Endodermal cell (in vitro differentiated cells): Measurements from ENCODE around the gene ZDHHC16. TPM values are rescaled to one million over a fixed set of nuclear protein-coding genes. Genes with fewer than 3 reads are reported as not detected.

Source experiments
- DNase-seq: peaks from one replicate; pipeline ENCODE4 v3.0.0-alpha.2; 2017
- H3K27ac ChIP-seq: 2 replicates; pipeline ENCODE4 v1.5.1; 2013; ENCODE audit warnings: mild to moderate bottlenecking, low read depth, low read length, moderate library complexity
- H3K27me3 ChIP-seq: 2 replicates; pipeline ENCODE4 v1.6.1; 2013; ENCODE audit warnings: mild to moderate bottlenecking, low read length, moderate library complexity; ENCODE audit not compliant: insufficient read depth, control insufficient read depth, poor library complexity, severe bottlenecking
- H3K36me3 ChIP-seq: 2 replicates; pipeline ENCODE4 v1.7.0; 2013; ENCODE audit warnings: mild to moderate bottlenecking, low read length, moderate library complexity; ENCODE audit not compliant: control insufficient read depth, insufficient read depth
- H3K4me1 ChIP-seq: one replicate; pipeline ENCODE4 v1.7.0; 2013; ENCODE audit warnings: low read length; ENCODE audit not compliant: control insufficient read depth, insufficient read depth
- H3K4me3 ChIP-seq: 2 replicates; pipeline ENCODE4 v1.5.1; 2013; ENCODE audit warnings: mild to moderate bottlenecking, low read length, moderate library complexity
- H3K9ac ChIP-seq: 2 replicates; pipeline ENCODE4 v1.6.1; 2013; ENCODE audit warnings: mild to moderate bottlenecking, low read length, moderate library complexity; ENCODE audit not compliant: poor library complexity, severe bottlenecking; ENCODE audit errors: extremely low read depth
- H3K9me3 ChIP-seq: 2 replicates; pipeline ENCODE4 v1.6.1; 2013; ENCODE audit warnings: mild to moderate bottlenecking, low read length, moderate library complexity; ENCODE audit not compliant: control insufficient read depth
- H3K27ac Mint-ChIP-seq: 2 replicates; pipeline ENCODE4 v1.8.0; 2020; ENCODE audit warnings: mixed read lengths
- H3K27me3 Mint-ChIP-seq: 2 replicates; pipeline ENCODE4 v1.8.0; 2021; ENCODE audit warnings: mild to moderate bottlenecking, mixed read lengths; ENCODE audit not compliant: insufficient read depth
- H3K36me3 Mint-ChIP-seq: 2 replicates; pipeline ENCODE4 v1.8.0; 2020; ENCODE audit warnings: low read depth, mixed read lengths
- H3K4me1 Mint-ChIP-seq: 2 replicates; pipeline ENCODE4 v1.8.0; 2020; ENCODE audit warnings: mixed read lengths
- H3K4me3 Mint-ChIP-seq: 2 replicates; pipeline ENCODE4 v1.8.0; 2020; ENCODE audit warnings: mild to moderate bottlenecking, moderate library complexity, mixed read lengths
- H3K9me3 Mint-ChIP-seq: 2 replicates; pipeline ENCODE4 v1.8.0; 2020; ENCODE audit warnings: mild to moderate bottlenecking, mixed read lengths
- WGBS, 2 experiments: methylation state at CpG; one replicate each; pipeline versions ENCODE4 v1.1.5 to v1.1.7; 2013; ENCODE audit warnings: missing lambda C conversion rate in 2 of 2, mixed read lengths in 1 of 2; ENCODE audit not compliant: insufficient coverage in 1 of 2, insufficient read length in 1 of 2; 5-methylcytosine and 5-hydroxymethylcytosine counted together
- total RNA-seq, 2 donors: library from RNA; stranded (reverse); fragmentation: NEBNext Ultra II Directional in 1 of 2; extraction: Animal tissue kit (Norgen Biotek cat#: 25700) in 1 of 2; gene quantifications; 2 replicates in 1 of 2; 3 replicates in 1 of 2; pipeline ENCODE4 v1.2.1, GENCODE V29; 2021
- TF ChIP-seq, protein P1 (sequence below): fragments of 200-600 bp; sonication (generic); conservative IDR thresholded peaks from 2 replicates; pipeline ENCODE4 v1.5.0; 2021; ENCODE audit warnings: antibody characterized with exemption, mild to moderate bottlenecking

The ZDHHC16 gene
- total RNA-seq, 2 donors from 2014 or later = 44.5 to 53.6 TPM

DNA sequence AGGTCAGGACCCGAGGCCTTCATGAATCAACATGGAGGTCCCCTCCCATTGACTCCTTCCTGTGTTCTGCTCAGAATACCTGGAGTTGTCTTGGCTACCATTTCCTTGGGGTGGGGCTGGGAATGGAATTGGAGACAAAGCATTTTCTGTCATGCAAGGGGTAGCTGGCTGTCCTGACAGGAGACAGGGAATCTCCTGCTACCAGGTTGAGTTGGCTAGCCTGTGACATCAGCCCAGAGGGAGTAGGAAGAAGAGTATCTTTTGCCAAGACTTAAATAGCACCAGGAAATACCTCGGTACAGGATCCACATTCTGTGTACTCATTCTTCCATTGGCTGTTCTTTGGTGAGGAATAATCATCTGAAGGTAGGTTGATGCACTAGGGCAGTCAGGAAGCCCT lies 4.9 kb downstream of the ZDHHC16 start:
- H3K4me3 ChIP-seq = no peak overlapping the region
- peaks cover 7% of the 10 kb centered on the region for H3K4me1 Mint-ChIP-seq
- H3K4me3 Mint-ChIP-seq = no peak overlapping the region
- peaks cover 49% of the 10 kb centered on the region for H3K36me3 ChIP-seq
- WGBS, 2 experiments = 98 to 100% methylated on average over 1 to 2 of the region's 2 CpGs
- H3K4me1 ChIP-seq = no peaks in the 10 kb centered on the region
- H3K36me3 Mint-ChIP-seq = peaks cover 30% of the 10 kb centered on the region
- no peaks in the 10 kb centered on the region for H3K27me3 Mint-ChIP-seq
- H3K27me3 ChIP-seq = no peaks in the 10 kb centered on the region
- no peak overlapping the region for H3K9ac ChIP-seq
- no peak overlapping the region for H3K27ac Mint-ChIP-seq
- DNase-seq = no peak
- TF ChIP-seq, protein P1, sequence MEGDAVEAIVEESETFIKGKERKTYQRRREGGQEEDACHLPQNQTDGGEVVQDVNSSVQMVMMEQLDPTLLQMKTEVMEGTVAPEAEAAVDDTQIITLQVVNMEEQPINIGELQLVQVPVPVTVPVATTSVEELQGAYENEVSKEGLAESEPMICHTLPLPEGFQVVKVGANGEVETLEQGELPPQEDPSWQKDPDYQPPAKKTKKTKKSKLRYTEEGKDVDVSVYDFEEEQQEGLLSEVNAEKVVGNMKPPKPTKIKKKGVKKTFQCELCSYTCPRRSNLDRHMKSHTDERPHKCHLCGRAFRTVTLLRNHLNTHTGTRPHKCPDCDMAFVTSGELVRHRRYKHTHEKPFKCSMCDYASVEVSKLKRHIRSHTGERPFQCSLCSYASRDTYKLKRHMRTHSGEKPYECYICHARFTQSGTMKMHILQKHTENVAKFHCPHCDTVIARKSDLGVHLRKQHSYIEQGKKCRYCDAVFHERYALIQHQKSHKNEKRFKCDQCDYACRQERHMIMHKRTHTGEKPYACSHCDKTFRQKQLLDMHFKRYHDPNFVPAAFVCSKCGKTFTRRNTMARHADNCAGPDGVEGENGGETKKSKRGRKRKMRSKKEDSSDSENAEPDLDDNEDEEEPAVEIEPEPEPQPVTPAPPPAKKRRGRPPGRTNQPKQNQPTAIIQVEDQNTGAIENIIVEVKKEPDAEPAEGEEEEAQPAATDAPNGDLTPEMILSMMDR = no peak
- H3K27ac ChIP-seq = no peak overlapping the region
- H3K9me3 ChIP-seq = no peaks in the 10 kb centered on the region
- no peaks in the 10 kb centered on the region for H3K9me3 Mint-ChIP-seq

DNA sequence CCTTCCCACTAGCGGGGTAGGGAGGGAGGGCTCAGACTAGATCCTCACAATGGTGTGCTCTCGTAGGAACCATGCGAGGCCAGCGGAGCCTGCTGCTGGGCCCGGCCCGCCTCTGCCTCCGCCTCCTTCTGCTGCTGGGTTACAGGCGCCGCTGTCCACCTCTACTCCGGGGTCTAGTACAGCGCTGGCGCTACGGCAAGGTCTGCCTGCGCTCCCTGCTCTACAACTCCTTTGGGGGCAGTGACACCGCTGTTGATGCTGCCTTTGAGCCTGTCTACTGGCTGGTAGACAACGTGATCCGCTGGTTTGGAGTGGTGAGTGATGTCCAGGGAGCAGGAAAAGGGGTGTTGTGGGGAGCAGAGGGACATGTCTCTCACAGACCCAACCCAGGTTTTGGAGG lies 5.6 kb downstream of the ZDHHC16 start:
- Histone ChIP-seq H3K4me3 (no peak overlapping the region), H3K4me1 (no peaks in the 10 kb centered on the region), H3K9ac (no peak overlapping the region), H3K36me3 (peaks cover 57% of the 10 kb centered on the region), H3K27ac (no peak overlapping the region), H3K9me3 (no peaks in the 10 kb centered on the region), H3K27me3 (no peaks in the 10 kb centered on the region)
- no peaks in the 10 kb centered on the region for H3K27me3 Mint-ChIP-seq
- WGBS, 2 experiments = 94 to 97% methylated on average over 14 to 17 of the region's 17 CpGs
- H3K27ac Mint-ChIP-seq = no peak overlapping the region
- TF ChIP-seq, protein P1 = no peak
- H3K36me3 Mint-ChIP-seq = peaks cover 38% of the 10 kb centered on the region
- peaks cover 5% of the 10 kb centered on the region for H3K4me1 Mint-ChIP-seq
- H3K4me3 Mint-ChIP-seq = no peak overlapping the region
- no peak for DNase-seq
- no peaks in the 10 kb centered on the region for H3K9me3 Mint-ChIP-seq

DNA sequence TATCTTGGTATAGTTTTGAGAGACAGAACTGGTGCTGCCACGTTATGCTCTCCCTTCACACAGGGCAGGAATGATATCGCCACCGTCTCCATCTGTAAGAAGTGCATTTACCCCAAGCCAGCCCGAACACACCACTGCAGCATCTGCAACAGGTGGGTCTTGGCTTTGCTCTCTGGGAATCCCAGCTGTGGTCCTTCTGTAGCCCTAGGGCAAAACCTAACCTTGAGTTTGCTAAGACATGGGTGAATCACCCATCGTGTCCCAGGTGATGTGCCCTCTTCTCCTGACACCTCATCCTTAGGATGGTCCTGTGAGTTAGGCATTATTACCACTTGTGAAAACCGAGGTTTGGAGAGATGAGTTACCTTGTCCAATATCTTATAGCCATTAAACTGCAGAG lies 6.4 kb downstream of the ZDHHC16 start:
- Histone ChIP-seq H3K36me3 (peaks cover 64% of the 10 kb centered on the region), H3K27me3 (no peaks in the 10 kb centered on the region), H3K4me1 (no peaks in the 10 kb centered on the region), H3K4me3 (no peak overlapping the region), H3K9ac (no peak overlapping the region), H3K9me3 (no peaks in the 10 kb centered on the region), H3K27ac (no peak overlapping the region)
- Mint-ChIP-seq H3K36me3 (peaks cover 46% of the 10 kb centered on the region), H3K4me1 (peaks cover 5% of the 10 kb centered on the region), H3K4me3 (no peak overlapping the region), H3K27ac (no peak overlapping the region), H3K27me3 (no peaks in the 10 kb centered on the region), H3K9me3 (no peaks in the 10 kb centered on the region)
- WGBS, 2 experiments = 92% methylated on average over 2 to 6 of the region's 6 CpGs
- TF ChIP-seq, protein P1 = no peak
- DNase-seq = no peak
